HPDE6-E6E7 (cell line): ENCODE results near the gene SLC39A3.
A peak's percentile ranks its signal among the peaks of the same experiment; 100 is the strongest.

Source experiments
- DNase-seq: peaks from one replicate; pipeline ENCODE4 v3.0.0; 2011; ENCODE audit warnings: missing footprints; ENCODE audit errors: extremely low spot score

SLC39A3 gene

DNA sequence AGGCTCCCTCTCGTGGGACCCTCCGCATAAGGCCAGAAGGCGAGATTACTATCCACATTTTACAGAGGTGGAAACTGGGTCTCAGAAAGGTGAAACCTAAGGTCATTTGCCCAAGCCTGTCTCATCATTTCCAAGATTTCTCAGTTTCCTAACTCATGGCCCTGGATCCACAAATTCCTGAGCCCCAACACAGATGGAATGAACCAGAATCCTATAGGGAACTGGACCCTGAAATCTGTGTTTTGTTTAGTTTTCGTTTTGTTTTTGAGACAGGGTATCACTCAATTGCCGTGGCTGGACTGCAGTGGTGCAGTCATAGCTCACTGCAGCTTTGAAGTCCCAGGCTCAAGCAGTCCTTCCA lies 36.8 kb downstream of the SLC39A3 start:
- DNase-seq = no peak

DNA sequence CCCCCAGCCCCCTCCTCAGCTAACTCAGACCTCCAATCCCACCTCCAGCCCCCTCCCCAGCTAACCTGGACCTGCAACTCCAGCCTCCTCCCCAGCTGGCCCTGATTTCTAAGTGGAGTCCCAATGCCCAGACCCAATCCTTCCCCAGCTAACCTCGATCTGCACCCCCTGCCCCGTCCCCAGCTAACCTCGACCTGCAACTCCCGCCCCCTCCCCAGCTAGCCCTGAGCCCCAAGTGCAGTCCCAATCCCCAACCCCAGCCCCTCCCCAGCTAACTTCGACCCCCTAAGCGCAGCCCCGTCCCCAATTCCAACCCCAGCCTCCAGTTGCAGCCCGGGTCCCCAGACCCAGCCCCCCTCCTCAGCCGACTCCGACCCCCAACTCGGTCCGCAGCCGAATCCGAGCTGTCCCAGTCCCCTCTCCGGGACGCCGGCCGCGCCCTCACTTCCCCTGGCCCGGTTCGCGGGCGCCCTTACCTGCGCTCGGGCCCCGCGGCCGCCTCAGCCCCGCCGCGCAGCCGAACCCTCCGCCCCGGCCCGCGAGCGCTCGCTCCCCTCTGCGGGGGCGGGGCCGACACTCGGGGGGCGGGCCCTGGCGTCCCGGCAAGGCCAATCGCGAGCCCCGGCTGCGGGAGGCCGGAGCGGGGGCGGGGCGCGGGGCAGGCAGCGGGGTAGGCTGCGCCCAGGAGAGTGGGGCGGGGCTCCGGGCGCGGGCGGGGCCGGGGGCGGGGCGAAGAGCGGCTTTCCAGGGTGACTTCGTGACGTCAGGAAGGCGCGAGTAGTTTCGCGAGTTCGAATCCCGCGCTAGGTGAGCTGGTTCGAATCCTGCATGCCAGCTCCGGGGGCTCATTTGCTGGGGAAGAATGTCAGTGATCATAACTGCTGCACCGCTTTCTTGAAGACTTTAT lies 37.4 kb downstream of the SLC39A3 start, which contains the start of gene GNG7:
GNG7 (minus strand) TSS at position 525 of the 907 bp plus-strand sequence. CDS start 182,006 bp downstream, outside the sequence.
- DNase-seq = peak; percentile 50

DNA sequence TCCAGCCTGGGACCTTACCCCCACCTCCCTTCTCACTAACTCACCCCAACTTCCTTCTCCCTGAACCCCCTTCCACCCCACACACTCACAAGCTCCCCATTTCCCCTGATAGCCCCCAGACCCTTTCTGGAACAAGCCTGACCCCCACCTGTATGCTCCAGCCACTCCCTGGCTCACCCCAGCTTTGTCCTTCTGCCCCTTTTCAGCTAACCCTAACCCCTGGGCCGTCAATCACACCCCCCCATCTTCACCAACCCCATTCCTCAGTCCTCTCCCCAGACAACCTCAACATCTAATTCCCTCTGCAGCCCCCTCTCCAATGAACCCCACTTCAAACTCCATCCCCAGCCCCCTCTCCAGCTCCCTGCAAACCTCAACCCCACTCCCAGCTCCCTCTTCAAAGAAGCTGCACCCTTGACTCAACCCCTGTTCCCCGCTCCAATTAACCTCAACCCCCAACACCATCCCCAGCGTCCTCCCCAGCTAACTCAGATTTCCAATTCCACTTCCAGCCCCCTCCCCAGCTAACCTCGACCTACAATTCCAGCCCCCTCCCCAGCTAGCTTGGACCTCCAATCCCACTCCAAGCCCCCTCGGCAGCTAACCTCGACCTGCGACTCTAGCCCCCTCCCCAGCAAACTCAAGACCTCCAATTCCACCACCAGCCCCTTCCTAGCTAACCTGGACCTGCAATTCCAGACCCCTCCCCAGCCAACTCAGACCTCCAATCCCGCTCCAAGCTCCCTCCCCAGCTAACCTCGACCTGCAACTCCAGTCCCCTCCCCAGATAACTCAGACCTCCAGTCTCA lies 38.3 kb downstream of the SLC39A3 start:
- DNase-seq = no peak

DNA sequence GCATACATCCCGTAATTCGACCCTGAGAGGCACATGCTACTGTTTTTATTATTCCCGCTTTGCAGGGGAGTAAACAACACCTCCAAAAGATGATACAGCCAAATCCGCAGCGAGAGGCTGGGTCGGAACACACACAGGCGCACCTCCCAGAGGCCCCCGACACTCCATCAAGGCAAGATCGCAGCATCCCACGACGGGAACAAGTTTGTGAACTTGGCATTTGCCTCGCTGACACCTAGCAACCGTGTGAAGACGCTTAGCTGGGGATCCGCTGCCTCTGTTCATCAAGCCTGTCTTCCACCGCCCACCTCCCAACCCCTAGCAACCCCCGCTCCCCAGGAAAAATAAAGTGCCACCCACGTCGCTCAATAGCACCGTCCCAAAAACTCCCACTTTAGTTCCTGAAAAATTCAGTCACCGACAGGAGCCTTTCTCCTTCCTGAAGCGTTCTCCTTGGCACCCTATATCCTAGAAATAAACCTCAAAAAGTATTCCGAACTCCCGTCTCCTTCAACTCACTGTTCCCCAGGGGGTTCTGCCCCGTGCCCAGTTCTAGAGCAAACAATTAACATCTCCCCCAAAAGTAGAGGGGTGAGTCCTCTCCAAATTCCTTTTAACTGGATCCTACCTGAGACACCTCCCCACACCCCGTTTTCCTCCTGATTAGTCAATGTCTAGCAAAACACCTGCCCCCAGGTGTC lies 39.0 kb downstream of the SLC39A3 start:
- DNase-seq = no peak

DNA sequence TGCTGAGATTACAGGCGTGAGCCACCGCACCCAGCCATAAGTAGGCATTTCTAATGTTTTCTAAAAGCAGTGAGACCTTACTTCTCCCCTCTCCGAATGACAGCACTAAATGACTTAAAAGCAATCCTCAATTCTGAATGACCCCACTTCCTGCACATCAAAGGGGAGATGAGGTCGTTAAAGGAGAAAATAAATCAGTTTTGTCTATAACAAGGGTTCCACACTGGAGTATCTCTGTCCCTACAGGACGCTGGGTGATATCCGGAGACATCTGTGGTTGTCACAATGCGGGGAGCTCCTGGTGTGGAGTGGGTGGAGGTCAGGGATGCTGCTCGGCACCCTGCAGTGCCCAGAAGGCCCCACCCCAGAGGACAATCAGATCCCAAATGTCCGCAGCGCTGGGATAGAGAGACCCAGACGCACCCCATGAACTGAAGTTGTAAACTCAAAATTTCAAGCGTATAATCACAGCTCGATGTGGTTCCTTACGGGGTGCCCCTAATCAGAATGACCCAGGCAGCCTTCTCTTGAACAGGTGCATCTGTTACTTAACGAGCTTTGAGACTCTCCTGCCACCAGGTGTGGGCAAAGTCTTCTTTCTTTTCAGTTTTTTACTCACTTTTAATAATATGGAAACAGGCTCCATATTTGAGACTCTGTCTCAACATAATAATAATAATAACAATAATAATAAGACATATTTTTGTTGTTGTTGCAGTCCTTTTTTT lies 40.2 kb downstream of the SLC39A3 start:
- DNase-seq = no peak

DNA sequence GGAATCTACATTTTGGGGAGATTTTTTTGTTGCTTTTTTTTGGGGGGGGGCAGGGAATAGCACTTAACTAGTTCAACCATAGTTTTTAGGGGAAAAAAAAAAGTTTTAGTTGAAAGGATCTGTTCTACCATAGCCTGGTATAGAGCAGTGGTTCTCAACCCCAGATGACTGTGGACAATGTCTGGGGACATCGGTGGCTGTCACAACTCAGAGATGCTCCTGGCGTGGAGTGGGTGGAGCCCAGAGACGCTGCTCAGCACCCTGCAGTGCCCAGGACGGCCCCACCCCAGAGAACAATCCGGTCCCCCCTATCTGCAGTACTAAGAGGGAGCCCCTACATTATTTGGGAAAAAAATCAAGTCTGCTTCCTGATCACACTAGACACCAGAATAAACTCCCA lies 45.6 kb downstream of the SLC39A3 start:
- no peak for DNase-seq

DNA sequence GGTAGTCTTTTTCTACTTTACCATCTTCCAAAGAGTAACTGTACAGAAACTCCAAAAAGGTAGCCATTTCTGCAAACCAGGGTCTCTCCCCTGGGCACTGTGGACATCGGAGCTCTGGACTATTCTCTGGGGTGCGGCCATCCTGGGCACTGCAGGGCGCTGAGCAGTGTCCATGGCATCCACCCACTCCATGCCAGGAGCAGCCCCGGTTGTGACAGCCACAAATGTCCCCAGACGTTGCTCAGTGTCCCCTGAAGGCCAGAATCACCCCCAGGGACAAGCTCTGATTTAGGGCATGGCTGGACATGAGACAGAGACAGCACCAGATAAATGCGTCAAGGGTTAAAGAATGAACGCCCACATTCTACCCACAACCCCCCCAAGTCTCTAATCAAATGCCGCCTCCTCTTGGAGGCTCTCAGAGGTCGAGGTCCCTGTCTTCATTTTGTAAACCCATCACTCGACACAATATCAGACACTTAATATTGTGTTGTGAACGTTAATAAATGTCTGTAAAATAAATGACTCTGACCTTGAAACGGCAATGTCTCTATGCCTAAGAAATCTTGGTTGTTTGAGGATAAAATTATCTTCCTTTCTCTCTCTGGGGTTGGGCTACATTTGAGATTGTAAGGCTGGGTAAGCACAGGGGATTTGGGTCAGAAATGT lies 46.2 kb downstream of the SLC39A3 start:
- DNase-seq = no peak

DNA sequence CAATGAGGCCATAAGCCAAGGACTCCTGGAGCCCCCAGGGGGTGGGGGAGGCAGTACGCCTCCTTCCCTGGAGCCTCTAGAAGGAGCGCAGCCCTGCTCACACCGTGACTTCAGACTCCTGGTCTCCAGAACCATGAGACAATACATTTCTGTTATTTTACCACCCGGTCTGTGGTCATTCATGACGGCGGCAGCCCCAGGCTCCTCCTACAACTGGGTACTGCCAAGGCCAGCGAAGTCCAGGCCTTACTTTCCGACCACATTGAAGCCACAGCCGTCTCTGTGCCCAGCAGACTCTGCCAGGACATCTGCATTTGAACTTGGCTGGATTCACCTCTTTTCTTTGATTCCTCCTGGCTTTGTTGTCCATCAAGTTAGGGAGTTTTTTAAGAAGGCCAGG lies 47.9 kb downstream of the SLC39A3 start:
- DNase-seq = no peak

DNA sequence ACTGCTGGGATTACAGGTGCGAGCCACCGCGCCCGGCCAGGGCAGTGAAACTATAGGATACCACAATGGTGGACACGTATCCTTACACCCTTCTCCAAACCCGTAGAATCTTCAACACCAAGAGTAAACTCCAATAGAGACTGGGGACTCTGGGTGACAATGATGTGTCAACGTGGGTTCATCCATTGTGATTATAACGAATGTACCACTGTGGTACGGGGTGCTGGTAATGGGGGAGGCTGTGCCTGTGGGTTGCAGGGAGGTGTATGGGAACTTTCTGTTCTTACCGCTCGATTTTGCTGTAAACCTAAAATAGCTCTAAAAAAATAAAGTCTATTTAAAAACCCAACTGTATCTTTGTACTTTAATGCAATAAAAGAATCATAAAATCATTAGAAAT lies 49.0 kb downstream of the SLC39A3 start:
- DNase-seq = no peak

DNA sequence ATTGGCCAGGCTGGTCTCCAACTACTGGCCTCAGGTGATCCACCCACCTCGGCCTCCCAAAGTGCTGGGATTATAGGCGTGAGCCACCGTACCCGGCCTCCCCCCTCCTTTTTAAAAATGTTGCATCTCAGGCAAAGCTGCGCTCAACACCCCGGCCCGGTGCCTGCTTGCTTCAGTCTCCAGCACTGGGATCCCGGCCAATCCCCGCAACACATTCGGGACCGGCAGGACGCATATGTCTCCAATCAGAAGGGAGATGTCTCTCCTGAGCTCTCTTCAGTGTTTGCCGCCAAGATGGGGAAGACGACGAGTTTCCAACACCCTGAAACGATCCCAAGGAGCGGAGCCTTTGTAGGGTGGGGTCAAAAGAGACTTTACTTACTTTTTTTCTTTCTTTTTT lies 53.5 kb downstream of the SLC39A3 start:
- no peak for DNase-seq

DNA sequence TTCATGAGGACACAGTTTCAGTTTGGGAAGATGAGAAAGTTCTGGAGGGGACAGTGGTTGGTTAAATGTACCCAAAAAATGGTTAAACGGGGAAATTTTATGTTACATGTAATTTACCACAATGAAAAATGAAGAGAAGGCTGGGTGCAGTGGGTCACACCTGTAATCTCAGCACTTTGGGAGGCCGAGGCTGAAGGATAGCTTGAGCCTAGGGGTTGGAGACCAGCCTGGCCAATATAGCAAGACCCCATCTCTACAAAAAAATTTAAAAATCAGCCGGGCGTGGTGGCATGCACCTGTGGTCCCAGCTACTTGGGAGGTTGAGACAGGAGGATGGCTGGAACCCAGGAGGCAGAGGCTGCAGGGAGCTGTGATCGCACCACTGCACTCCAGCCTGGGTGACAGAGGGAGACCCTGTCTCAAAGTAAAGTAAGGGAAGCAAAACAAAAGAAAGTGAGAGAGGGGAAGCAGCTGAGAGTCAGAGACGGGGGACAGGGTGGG lies 54.6 kb downstream of the SLC39A3 start:
- no peak for DNase-seq

DNA sequence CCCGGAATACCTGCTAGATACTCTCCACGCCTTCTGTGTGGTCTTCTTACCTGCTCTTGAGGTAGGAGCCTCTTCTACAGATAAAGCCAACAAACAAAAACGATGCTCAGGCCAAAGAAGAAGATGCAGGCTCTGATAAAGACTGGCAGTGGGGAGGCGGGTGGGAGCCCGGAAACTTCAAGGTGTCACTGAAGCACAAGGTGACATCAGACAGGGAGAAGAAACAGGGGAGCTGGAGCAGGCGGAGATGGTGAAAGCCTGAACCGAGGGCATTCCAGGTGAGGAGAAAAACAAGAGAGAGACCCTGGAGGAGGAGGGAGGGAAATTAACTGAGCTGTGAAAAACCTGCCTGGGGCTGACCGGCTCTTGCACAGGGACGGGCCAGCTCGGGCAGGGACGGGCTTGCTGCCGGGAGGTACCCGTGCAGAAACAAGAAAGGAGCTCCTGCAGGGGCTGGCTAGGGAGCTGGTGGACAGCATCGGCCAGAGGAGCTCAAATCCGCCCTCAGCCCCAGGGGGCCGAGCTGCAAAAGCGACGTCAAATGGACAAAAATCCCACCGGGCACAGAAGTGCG lies 56.3 kb downstream of the SLC39A3 start:
- DNase-seq = no peak
